ENCODE data around the gene TRABD2B.

GRCh38 chr1:47756006-47756405, 241.2 kb downstream of the TRABD2B start:
- TF ChIP-seq, protein P1, sequence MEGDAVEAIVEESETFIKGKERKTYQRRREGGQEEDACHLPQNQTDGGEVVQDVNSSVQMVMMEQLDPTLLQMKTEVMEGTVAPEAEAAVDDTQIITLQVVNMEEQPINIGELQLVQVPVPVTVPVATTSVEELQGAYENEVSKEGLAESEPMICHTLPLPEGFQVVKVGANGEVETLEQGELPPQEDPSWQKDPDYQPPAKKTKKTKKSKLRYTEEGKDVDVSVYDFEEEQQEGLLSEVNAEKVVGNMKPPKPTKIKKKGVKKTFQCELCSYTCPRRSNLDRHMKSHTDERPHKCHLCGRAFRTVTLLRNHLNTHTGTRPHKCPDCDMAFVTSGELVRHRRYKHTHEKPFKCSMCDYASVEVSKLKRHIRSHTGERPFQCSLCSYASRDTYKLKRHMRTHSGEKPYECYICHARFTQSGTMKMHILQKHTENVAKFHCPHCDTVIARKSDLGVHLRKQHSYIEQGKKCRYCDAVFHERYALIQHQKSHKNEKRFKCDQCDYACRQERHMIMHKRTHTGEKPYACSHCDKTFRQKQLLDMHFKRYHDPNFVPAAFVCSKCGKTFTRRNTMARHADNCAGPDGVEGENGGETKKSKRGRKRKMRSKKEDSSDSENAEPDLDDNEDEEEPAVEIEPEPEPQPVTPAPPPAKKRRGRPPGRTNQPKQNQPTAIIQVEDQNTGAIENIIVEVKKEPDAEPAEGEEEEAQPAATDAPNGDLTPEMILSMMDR (IDR thresholded peaks at IDR 0.05) = no peak
- no peak for TF ChIP-seq STAT6 (CRISPR knock-in tag; conservative IDR thresholded peaks at IDR 0.05; ENCODE audit: low read depth)
- TF ChIP-seq E2F4 (CRISPR knock-in tag; IDR thresholded peaks at IDR 0.05; ENCODE audit: borderline replicate concordance, low read depth) = no peak
- no peak for TF ChIP-seq FOXK1 (CRISPR knock-in tag; IDR thresholded peaks at IDR 0.05)

Data from WTC11 (cell line).